HPDE6-E6E7 (cell line): ENCODE measurements around the gene GET4.
"Not testable (repeated sequence)": the region's sequence is repeated elsewhere in the genome, so short reads cannot be mapped to it uniquely, and the experiment has no call there.

Source experiments
- DNase-seq: peaks from one replicate; pipeline ENCODE4 v3.0.0; 2011; ENCODE audit warnings: missing footprints; ENCODE audit errors: extremely low spot score

The GET4 gene

GRCh38 chr7:871900-872537 lies 4.3 kb upstream of the GET4 start:
- no peak for DNase-seq

- DNase-seq: not testable (repeated sequence)
Observed at GRCh38 chr7:872685-873084, 3.7 kb upstream of the GET4 start.

- DNase-seq: peak; percentile 89
Observed at GRCh38 chr7:873367-874002, 2.9 kb upstream of the GET4 start.

- DNase-seq: no peak
Observed at GRCh38 chr7:874031-874749, 2.2 kb upstream of the GET4 start.

- no peak for DNase-seq
Observed at GRCh38 chr7:875051-875450, 1.3 kb upstream of the GET4 start.

- DNase-seq: no peak
Observed at GRCh38 chr7:875476-876076, 778 bp upstream of the GET4 start.

- DNase-seq: peak; percentile 51
Observed at GRCh38 chr7:876972-877311, 588 bp downstream of the GET4 start.

- no peak for DNase-seq
Observed at GRCh38 chr7:877312-878232, 1.2 kb downstream of the GET4 start.

GRCh38 chr7:879093-879492 lies 2.7 kb downstream of the GET4 start:
- no peak for DNase-seq

GRCh38 chr7:879706-880105 lies 3.4 kb downstream of the GET4 start:
- DNase-seq: no peak

- DNase-seq: no peak
Observed at GRCh38 chr7:880450-880849, 4.1 kb downstream of the GET4 start.

- no peak for DNase-seq
Observed at GRCh38 chr7:881441-882234, 5.3 kb downstream of the GET4 start.

GRCh38 chr7:882336-883035 lies 6.1 kb downstream of the GET4 start:
- DNase-seq: no peak

GRCh38 chr7:883055-884021 lies 7.0 kb downstream of the GET4 start:
- no peak for DNase-seq

GRCh38 chr7:884191-885003 lies 8.0 kb downstream of the GET4 start:
- no peak for DNase-seq

GRCh38 chr7:885261-885892 lies 9.0 kb downstream of the GET4 start:
- DNase-seq: no peak

GRCh38 chr7:885893-886625 lies 9.7 kb downstream of the GET4 start:
- no peak for DNase-seq
